Calu3 (cell line): ENCODE measurements around the gene LRRC8E. TPM values are rescaled to one million over a fixed set of nuclear protein-coding genes. Genes with fewer than 3 reads are reported as not detected.

Experiments used
- BruUV-seq: library from RNA; stranded (reverse); fragments of 400-500 nt; replicated peaks from 2 replicates; lab custom pipeline; 2021; lab: Mats Ljungman, UMichigan
- CTCF ChIA-PET: fragments of 300-600 bp; sonication (Branson Sonifier 250); formaldehyde crosslinking; loops from one replicate; lab custom pipeline; 2022; ENCODE audit warnings: antibody characterized with exemption; lab: Charles Lee
- DNase-seq: peaks from one replicate; pipeline ENCODE4 v3.0.0; 2022
- H3K27ac Mint-ChIP-seq: one replicate; pipeline ENCODE4 v1.8.0; 2022; ENCODE audit warnings: mixed read lengths; ENCODE audit not compliant: unreplicated experiment
- H3K27me3 Mint-ChIP-seq: one replicate; pipeline ENCODE4 v1.8.0; 2022; ENCODE audit warnings: mixed read lengths; ENCODE audit not compliant: unreplicated experiment
- H3K36me3 Mint-ChIP-seq: one replicate; pipeline ENCODE4 v1.8.0; 2022; ENCODE audit warnings: mild to moderate bottlenecking, moderate library complexity, mixed read lengths; ENCODE audit not compliant: insufficient read depth, unreplicated experiment
- H3K4me1 Mint-ChIP-seq: one replicate; pipeline ENCODE4 v1.8.0; 2022; ENCODE audit warnings: mild to moderate bottlenecking, low read depth, mixed read lengths; ENCODE audit not compliant: unreplicated experiment
- H3K4me3 Mint-ChIP-seq: one replicate; pipeline ENCODE4 v1.8.0; 2022; ENCODE audit warnings: mild to moderate bottlenecking, low read depth, moderate library complexity, mixed read lengths; ENCODE audit not compliant: unreplicated experiment
- H3K9me3 Mint-ChIP-seq: one replicate; pipeline ENCODE4 v1.8.0; 2022; ENCODE audit warnings: low read depth, mixed read lengths; ENCODE audit not compliant: unreplicated experiment
- intact Hi-C: fragments of 100-400 bp; cut with micrococcal nuclease; formaldehyde crosslinking; loops from one replicate; pipeline ENCODE4 v1.10.0; 2022; ENCODE audit not compliant: unreplicated experiment
- total RNA-seq: library from RNA; stranded (reverse); gene quantifications from 2 replicates; pipeline ENCODE4 v1.2.3, GENCODE V29; 2022
- TF ChIP-seq, protein P1 (sequence below): fragments of 200-600 bp; IDR thresholded peaks from one replicate; pipeline ENCODE4 v1.8.0; 2022; ENCODE audit warnings: antibody characterized with exemption; ENCODE audit not compliant: unreplicated experiment

Gene LRRC8E
- total RNA-seq, 1 experiment from 2014 or later, result 8.0 TPM

DNA sequence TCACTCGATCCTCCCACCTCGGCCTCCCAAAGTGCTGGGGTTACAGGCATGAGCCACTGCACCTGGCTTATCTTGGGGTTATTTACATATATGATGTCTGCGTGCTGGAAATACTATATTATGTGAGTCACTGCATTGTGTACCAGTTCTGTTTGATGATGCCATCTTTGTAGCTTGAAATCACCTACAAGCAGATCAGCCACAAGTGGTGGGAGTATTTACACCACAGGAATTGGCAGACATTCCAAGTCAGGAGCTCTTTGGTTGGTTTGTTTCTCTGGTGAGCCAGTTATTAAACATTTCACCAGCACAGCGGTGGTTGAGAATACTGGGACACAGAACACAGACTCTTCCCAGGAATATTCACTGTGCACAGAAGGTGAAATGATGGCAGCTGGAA is 59.6 kb downstream of the LRRC8E start:
- H3K9me3 Mint-ChIP-seq, result no peaks in the 10 kb centered on the region
- H3K27me3 Mint-ChIP-seq, result no peaks in the 10 kb centered on the region
- H3K4me1 Mint-ChIP-seq, result peaks cover 12% of the 10 kb centered on the region
- intact Hi-C loops, result no loop called here
- no TSS peak for BruUV-seq
- CTCF ChIA-PET, result no interaction called here
- peaks cover 15% of the 10 kb centered on the region for H3K36me3 Mint-ChIP-seq
- DNase-seq, result no peak
- H3K4me3 Mint-ChIP-seq, result no peak overlapping the region
- H3K27ac Mint-ChIP-seq, result no peak overlapping the region
- TF ChIP-seq, protein P1, sequence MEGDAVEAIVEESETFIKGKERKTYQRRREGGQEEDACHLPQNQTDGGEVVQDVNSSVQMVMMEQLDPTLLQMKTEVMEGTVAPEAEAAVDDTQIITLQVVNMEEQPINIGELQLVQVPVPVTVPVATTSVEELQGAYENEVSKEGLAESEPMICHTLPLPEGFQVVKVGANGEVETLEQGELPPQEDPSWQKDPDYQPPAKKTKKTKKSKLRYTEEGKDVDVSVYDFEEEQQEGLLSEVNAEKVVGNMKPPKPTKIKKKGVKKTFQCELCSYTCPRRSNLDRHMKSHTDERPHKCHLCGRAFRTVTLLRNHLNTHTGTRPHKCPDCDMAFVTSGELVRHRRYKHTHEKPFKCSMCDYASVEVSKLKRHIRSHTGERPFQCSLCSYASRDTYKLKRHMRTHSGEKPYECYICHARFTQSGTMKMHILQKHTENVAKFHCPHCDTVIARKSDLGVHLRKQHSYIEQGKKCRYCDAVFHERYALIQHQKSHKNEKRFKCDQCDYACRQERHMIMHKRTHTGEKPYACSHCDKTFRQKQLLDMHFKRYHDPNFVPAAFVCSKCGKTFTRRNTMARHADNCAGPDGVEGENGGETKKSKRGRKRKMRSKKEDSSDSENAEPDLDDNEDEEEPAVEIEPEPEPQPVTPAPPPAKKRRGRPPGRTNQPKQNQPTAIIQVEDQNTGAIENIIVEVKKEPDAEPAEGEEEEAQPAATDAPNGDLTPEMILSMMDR, result no peak

Other genes starting within 250 kb of the LRRC8E start
- gene RETN, start 219.5 kb upstream of the LRRC8E start, total RNA-seq, result not detected in 2 replicates
- not detected in 2 replicates for gene MCEMP1, start 211.4 kb upstream of the LRRC8E start, total RNA-seq
- 82.4 and 87.3 TPM in 2 replicates for gene TRAPPC5, start 207.7 kb upstream of the LRRC8E start, total RNA-seq
- gene FCER2, start 186.4 kb upstream of the LRRC8E start, total RNA-seq, result not detected in 2 replicates
- not detected in 2 replicates for gene CLEC4G, start 156.4 kb upstream of the LRRC8E start, total RNA-seq
- gene CD209, start 141.0 kb upstream of the LRRC8E start, total RNA-seq, result not detected in 2 replicates
- gene CLEC4M, start 125.3 kb upstream of the LRRC8E start, total RNA-seq, result not detected in 2 replicates
- gene EVI5L, start 58.3 kb upstream of the LRRC8E start, total RNA-seq, result 12.2 and 12.5 TPM in 2 replicates
- gene PRR36, start 14.1 kb upstream of the LRRC8E start, total RNA-seq, result 10.8 and 11.7 TPM in 2 replicates
- gene MAP2K7, start 15.4 kb downstream of the LRRC8E start, total RNA-seq, result 27.0 and 28.0 TPM in 2 replicates
- gene TGFBR3L, start 26.3 kb downstream of the LRRC8E start, total RNA-seq, result 0.94 and 1.6 TPM in 2 replicates
- gene SNAPC2, start 31.8 kb downstream of the LRRC8E start, total RNA-seq, result 12.1 and 16.4 TPM in 2 replicates
- gene CTXN1, start 37.6 kb downstream of the LRRC8E start, total RNA-seq, result 12.0 and 12.2 TPM in 2 replicates
- gene TIMM44, start 55.2 kb downstream of the LRRC8E start, total RNA-seq, result 55.0 and 57.8 TPM in 2 replicates
- gene ELAVL1, start 117.1 kb downstream of the LRRC8E start, total RNA-seq, result 81.2 and 84.9 TPM in 2 replicates
- not detected in 2 replicates for gene CCL25, start 164.2 kb downstream of the LRRC8E start, total RNA-seq